ENCODE measurements around the gene TATDN2. TPM values are rescaled to one million over a fixed set of nuclear protein-coding genes. Genes with fewer than 3 reads are reported as not detected.

Gene TATDN2
- total and polyA plus RNA-seq, 8 donors = 29.1 to 42.1 (median 36.1) TPM

DNA sequence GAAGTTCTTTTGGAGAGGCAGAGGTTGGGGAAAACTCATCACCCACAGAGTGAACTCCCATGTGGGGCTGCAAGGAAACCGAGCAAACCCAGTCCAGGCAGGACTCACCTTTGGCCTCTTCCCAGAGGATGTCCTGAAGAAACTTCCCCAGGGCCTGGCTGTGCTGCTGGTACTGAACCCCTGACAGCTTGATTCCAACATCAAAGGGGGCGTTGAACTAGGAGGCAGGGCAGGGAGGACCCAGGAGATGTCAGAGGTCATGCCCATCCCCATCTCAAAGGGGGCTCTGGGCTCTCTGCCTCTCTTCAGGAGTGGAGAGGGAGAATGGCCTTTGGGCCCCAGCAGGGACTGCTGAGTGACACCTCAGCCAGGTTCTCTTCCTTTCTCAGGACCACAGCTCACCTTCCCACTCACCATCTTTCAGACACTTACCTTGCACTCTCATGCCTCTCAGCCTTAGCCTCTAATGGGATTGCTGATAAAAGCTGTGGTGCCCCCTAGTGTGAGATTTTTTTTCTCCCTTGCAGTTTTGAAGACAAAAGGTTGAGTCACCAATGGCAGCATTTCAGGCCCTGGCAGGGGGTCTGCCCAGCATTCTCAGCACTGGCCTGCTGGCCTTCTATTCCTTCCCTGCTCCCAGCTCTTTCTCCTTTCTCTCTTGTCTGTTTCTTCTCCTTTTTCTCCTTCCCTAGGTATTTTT lies 38.5 kb downstream of the TATDN2 start:
- Histone ChIP-seq H3K27ac (no peak overlapping the region), H3K4me3 (no peak overlapping the region), H3K36me3 (peaks cover 0 to 71% of the 10 kb centered on the region in 2 donors), H3K4me1 (peaks cover 0 to 12% of the 10 kb centered on the region in 2 donors), H3K27me3 (no peaks in the 10 kb centered on the region), H3K9me3 (no peaks in the 10 kb centered on the region)
- intact Hi-C loops (cut with DNase I) = no loop called here
- peak in 1 of 4 donors; percentile 64 for DNase-seq
- ATAC-seq = no peak
- TF ChIP-seq, protein P1, sequence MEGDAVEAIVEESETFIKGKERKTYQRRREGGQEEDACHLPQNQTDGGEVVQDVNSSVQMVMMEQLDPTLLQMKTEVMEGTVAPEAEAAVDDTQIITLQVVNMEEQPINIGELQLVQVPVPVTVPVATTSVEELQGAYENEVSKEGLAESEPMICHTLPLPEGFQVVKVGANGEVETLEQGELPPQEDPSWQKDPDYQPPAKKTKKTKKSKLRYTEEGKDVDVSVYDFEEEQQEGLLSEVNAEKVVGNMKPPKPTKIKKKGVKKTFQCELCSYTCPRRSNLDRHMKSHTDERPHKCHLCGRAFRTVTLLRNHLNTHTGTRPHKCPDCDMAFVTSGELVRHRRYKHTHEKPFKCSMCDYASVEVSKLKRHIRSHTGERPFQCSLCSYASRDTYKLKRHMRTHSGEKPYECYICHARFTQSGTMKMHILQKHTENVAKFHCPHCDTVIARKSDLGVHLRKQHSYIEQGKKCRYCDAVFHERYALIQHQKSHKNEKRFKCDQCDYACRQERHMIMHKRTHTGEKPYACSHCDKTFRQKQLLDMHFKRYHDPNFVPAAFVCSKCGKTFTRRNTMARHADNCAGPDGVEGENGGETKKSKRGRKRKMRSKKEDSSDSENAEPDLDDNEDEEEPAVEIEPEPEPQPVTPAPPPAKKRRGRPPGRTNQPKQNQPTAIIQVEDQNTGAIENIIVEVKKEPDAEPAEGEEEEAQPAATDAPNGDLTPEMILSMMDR (IDR thresholded peaks at IDR 0.05) = no peak

DNA sequence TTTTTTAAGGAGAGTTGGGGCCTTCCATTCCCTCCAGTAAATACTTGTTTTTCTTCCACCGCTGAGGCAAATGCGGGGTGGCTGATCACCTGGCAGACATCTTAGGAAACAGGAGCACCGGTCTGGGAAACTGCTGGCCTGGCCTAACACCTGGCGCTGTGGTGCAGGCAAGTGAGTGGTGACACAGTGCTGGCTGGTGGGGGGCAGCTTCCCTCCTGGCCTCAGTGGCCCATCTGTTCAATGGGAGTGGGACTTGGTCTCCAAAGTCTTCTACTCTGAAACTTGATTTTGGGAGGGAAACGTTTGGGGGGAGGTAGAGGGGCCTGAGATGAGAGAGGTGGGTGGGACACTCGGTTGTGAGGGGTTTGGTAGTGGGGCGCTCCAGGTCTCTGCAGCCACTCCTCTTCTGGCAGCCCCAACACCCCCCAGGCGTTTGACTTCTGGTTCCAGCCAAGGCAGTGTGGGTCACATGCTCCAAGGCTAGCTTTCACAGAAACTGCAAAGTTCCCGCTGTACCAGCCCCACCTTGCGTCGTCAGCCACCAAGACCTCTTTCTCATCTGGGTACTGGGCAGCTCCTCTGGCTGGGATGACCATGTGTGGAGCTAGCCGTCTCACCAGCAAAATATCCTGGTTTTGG lies 39.8 kb downstream of the TATDN2 start:
- no peaks in the 10 kb centered on the region for H3K9me3 ChIP-seq
- peaks cover 0 to 23% of the 10 kb centered on the region in 2 donors for H3K4me1 ChIP-seq
- TF ChIP-seq, protein P1 (IDR thresholded peaks at IDR 0.05) = no peak
- H3K27me3 ChIP-seq = no peaks in the 10 kb centered on the region
- H3K27ac ChIP-seq = no peak overlapping the region
- peaks cover 0 to 64% of the 10 kb centered on the region in 2 donors for H3K36me3 ChIP-seq
- no peak for ATAC-seq
- no peak overlapping the region for H3K4me3 ChIP-seq
- intact Hi-C loops (cut with DNase I) = no loop called here
- no peak for DNase-seq

GRCh38 chr3:10288575-10288960 lies 40.3 kb downstream of the TATDN2 start:
- DNase-seq = no peak
- TF ChIP-seq, protein P1 (IDR thresholded peaks at IDR 0.05) = no peak
- Histone ChIP-seq H3K9me3 (no peaks in the 10 kb centered on the region), H3K4me3 (no peak overlapping the region), H3K36me3 (peaks cover 0 to 59% of the 10 kb centered on the region in 2 donors), H3K27me3 (no peaks in the 10 kb centered on the region), H3K4me1 (peaks cover 0 to 28% of the 10 kb centered on the region in 2 donors), H3K27ac (no peak overlapping the region)
- no peak for ATAC-seq
- intact Hi-C loops (cut with DNase I) = no loop called here

GRCh38 chr3:10289077-10289476 lies 40.8 kb downstream of the TATDN2 start:
- Histone ChIP-seq H3K36me3 (peaks cover 0 to 55% of the 10 kb centered on the region in 2 donors), H3K4me3 (no peak overlapping the region), H3K27me3 (no peaks in the 10 kb centered on the region), H3K27ac (no peak overlapping the region), H3K4me1 (peaks cover 0 to 33% of the 10 kb centered on the region in 2 donors), H3K9me3 (no peaks in the 10 kb centered on the region)
- TF ChIP-seq, protein P1 (IDR thresholded peaks at IDR 0.05) = no peak
- DNase-seq = no peak
- ATAC-seq = no peak
- intact Hi-C loops (cut with DNase I) = no loop called here

DNA sequence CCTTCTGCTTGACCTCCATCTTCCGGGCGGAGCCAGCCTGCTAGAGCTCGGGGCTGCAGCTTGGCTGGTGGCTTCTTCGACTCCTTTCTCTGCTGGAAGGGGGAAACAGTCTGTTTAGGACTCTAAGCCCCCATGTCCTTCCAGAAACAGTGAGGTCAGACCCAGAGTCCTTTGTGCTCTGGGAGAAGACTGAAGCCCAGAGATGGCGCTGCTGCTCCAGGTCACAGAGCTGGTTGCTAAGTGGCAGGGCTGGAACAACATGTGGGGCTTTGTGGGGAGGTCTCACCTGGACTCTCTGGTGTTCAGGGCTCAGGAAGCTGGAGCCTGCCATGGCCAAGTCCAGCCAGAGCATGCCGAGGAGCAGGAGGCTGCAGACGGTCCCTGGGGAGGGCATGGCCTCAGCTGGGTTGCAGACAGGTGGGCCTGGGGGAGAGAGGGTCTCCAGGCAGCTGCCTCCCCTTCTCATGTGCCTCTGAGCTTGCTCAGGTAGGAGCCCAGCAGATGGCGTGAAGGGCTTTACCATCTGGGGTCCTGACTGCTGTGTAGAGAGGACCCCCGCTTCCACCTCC lies 41.6 kb downstream of the TATDN2 start:
- TF ChIP-seq, protein P1 (IDR thresholded peaks at IDR 0.05) = no peak

More for the DNA sequence above, 41.6 kb downstream of the TATDN2 start:
- Histone ChIP-seq H3K4me3 (no peak overlapping the region), H3K36me3 (peaks cover 0 to 56% of the 10 kb centered on the region in 2 donors), H3K9me3 (no peaks in the 10 kb centered on the region), H3K27ac (no peak overlapping the region), H3K4me1 (peaks cover 0 to 33% of the 10 kb centered on the region in 2 donors), H3K27me3 (no peaks in the 10 kb centered on the region)
- DNase-seq (no peak), ATAC-seq (no peak)
- intact Hi-C loops (cut with DNase I) = no loop called here

All from left lung (tissue), 10 donors.